Measurements from ENCODE around the gene ATP10D. TPM values are rescaled to one million over a fixed set of nuclear protein-coding genes. Genes with fewer than 3 reads are reported as not detected.

The ATP10D gene
- total RNA-seq, 1 donor from 2014 or later = 9.7 TPM

DNA sequence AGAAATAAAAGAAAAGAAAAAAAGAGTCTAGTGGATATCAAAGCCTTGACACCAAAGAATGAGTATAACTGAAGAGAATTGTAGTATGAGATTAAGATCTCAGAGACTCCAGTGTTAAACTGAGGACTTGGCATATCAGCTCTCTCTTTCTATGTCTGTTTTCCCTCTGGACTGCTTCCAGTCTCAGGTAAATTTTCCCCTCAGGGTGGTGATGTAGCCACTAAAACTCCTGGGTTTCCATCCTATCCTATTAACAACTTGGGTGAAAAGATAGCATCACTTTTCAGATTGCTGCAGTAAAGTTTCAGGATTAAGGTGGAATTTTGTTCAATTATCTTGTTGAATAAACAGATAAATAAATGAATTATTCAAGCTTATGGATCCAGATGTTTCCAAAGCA lies 85.7 kb downstream of the ATP10D start:
- no peak overlapping the region for H3K4me3 ChIP-seq (ENCODE audit: low read depth, low read length)
- no peak for DNase-seq (ENCODE audit: low read depth)
- TF ChIP-seq, protein P1, sequence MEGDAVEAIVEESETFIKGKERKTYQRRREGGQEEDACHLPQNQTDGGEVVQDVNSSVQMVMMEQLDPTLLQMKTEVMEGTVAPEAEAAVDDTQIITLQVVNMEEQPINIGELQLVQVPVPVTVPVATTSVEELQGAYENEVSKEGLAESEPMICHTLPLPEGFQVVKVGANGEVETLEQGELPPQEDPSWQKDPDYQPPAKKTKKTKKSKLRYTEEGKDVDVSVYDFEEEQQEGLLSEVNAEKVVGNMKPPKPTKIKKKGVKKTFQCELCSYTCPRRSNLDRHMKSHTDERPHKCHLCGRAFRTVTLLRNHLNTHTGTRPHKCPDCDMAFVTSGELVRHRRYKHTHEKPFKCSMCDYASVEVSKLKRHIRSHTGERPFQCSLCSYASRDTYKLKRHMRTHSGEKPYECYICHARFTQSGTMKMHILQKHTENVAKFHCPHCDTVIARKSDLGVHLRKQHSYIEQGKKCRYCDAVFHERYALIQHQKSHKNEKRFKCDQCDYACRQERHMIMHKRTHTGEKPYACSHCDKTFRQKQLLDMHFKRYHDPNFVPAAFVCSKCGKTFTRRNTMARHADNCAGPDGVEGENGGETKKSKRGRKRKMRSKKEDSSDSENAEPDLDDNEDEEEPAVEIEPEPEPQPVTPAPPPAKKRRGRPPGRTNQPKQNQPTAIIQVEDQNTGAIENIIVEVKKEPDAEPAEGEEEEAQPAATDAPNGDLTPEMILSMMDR (conservative IDR thresholded peaks at IDR 0.05; ENCODE audit: low read depth, low read length) = no peak

DNA sequence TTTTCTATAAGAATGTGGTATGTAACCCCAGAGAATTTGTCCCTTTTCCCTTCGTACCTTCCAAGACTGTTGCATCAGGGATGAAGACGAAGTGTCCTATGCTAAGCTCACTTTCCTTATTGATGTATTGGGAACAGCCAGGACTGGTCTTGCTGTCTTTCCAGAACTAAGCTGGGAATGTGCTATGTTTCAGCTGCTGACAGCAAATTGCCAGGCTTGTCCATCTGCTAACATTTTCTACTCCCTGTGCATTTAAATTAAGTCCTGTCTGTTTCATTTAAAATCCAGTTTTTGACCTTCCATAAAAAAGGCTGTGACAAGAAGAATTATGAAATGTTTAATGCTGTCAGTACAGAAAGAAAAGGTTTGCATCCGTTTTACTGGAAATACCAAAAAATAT lies 87.9 kb downstream of the ATP10D start:
- DNase-seq (ENCODE audit: low read depth) = no peak
- TF ChIP-seq, protein P1 (conservative IDR thresholded peaks at IDR 0.05; ENCODE audit: low read depth, low read length) = no peak
- no peak overlapping the region for H3K4me3 ChIP-seq (ENCODE audit: low read depth, low read length)

- DNase-seq (ENCODE audit: low read depth) = no peak
- TF ChIP-seq, protein P1 (conservative IDR thresholded peaks at IDR 0.05; ENCODE audit: low read depth, low read length) = no peak
- H3K4me3 ChIP-seq (ENCODE audit: low read depth, low read length) = no peak overlapping the region
Observed at GRCh38 chr4:47577779-47578553, 92.9 kb downstream of the ATP10D start.

DNA sequence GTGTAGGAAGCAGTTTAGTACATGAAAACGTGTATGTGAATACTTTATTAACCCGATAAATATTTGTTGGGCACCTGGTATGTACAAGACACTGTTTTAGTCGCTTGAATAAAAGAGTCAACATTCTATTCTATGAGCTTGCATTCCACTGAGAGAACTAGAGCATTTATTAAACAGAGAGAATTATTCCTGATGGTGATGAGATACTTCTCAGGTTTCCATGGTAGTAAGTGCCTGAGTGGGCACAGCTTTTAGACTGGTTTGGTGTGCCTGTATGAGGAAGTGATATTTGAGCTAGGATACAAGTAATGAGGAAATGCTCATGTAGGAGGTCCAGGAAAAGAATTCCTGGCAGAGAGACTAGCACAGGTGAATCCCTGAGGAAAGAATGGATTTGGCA lies 94.2 kb downstream of the ATP10D start:
- TF ChIP-seq, protein P1 (conservative IDR thresholded peaks at IDR 0.05; ENCODE audit: low read depth, low read length) = no peak
- no peak for DNase-seq (ENCODE audit: low read depth)
- no peak overlapping the region for H3K4me3 ChIP-seq (ENCODE audit: low read depth, low read length)

- H3K4me3 ChIP-seq (ENCODE audit: low read depth, low read length) = no peak overlapping the region
- TF ChIP-seq, protein P1 (conservative IDR thresholded peaks at IDR 0.05; ENCODE audit: low read depth, low read length) = no peak
- no peak for DNase-seq (ENCODE audit: low read depth)
Observed at GRCh38 chr4:47590325-47590724, 105.2 kb downstream of the ATP10D start.

GRCh38 chr4:47597696-47598095 lies 112.6 kb downstream of the ATP10D start:
- no peak overlapping the region for H3K4me3 ChIP-seq (ENCODE audit: low read depth, low read length)
- TF ChIP-seq, protein P1 (conservative IDR thresholded peaks at IDR 0.05; ENCODE audit: low read depth, low read length) = no peak
- no peak for DNase-seq (ENCODE audit: low read depth)

DNA sequence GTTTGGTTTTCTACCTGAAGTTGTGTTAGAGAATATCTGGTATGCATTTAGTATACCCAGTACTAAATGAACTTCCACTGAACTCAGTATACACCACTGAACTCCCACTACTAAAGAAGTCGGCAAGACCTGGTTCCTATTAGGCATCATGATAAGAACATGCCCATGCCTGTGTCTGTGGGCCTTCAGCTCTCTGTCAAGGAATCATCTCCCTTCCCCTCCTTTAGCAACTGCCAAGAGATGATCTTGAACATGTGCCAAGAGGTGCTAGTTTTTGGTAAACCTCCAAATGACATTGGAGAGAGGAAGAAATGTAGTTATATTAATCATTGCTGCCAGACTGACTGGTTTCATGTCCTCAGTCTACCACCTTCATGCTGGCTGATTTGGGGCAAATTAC lies 113.2 kb downstream of the ATP10D start:
- TF ChIP-seq, protein P1 (conservative IDR thresholded peaks at IDR 0.05; ENCODE audit: low read depth, low read length) = no peak
- DNase-seq (ENCODE audit: low read depth) = no peak

More for the DNA sequence above, 113.2 kb downstream of the ATP10D start:
- no peak overlapping the region for H3K4me3 ChIP-seq (ENCODE audit: low read depth, low read length)

Data from epithelial cell of proximal tubule (primary cell).